NOMO-1 treated with DMSO at 0.1 percent for 48 hours (cell line): ENCODE measurements around the gene XKR8.

Source experiments
- DNase-seq: peaks from one replicate; lab custom pipeline; 2025; ENCODE audit not compliant: unreplicated experiment; lab: John Stamatoyannopoulos, UW

XKR8 gene

GRCh38 chr1:27959792-27960603 is at the start of gene XKR8:
Gene XKR8 (plus strand): TSS chr1:27959973. CDS start chr1:27960070, 97 bp downstream.
- DNase-seq, result peak; percentile 84

GRCh38 chr1:27912429-27912828 is 47.3 kb upstream of the XKR8 start:
- no peak for DNase-seq

GRCh38 chr1:27915082-27915575 is 44.6 kb upstream of the XKR8 start:
- DNase-seq, result no peak

GRCh38 chr1:27922272-27922671 is 37.5 kb upstream of the XKR8 start:
- DNase-seq, result no peak

- DNase-seq, result no peak
These were observed 31.4 kb upstream of the XKR8 start for GRCh38 chr1:27928216-27928954.

GRCh38 chr1:27931184-27931583 is 28.6 kb upstream of the XKR8 start:
- DNase-seq, result no peak

GRCh38 chr1:27931759-27932158 is 28.0 kb upstream of the XKR8 start:
- DNase-seq, result peak; percentile 83

- DNase-seq, result no peak
These were observed 24.8 kb upstream of the XKR8 start, which contains the start of gene SMPDL3B for GRCh38 chr1:27934818-27935549. Gene SMPDL3B (plus strand): TSS chr1:27935000. CDS start chr1:27935184, 184 bp downstream.

- no peak for DNase-seq
These were observed 24.1 kb upstream of the XKR8 start for GRCh38 chr1:27935721-27936120.

GRCh38 chr1:27936370-27936769 is 23.4 kb upstream of the XKR8 start:
- DNase-seq, result no peak

GRCh38 chr1:27937524-27937836 is 22.3 kb upstream of the XKR8 start:
- no peak for DNase-seq

GRCh38 chr1:27938488-27938887 is 21.3 kb upstream of the XKR8 start:
- no peak for DNase-seq

GRCh38 chr1:27940297-27940696 is 19.5 kb upstream of the XKR8 start:
- peak; percentile 35 for DNase-seq

GRCh38 chr1:27940870-27941560 is 18.8 kb upstream of the XKR8 start:
- DNase-seq, result no peak

- DNase-seq, result no peak
These were observed 17.9 kb upstream of the XKR8 start for GRCh38 chr1:27941671-27942540.

GRCh38 chr1:27945020-27945419 is 14.8 kb upstream of the XKR8 start:
- no peak for DNase-seq

- DNase-seq, result no peak
These were observed 10.7 kb upstream of the XKR8 start for GRCh38 chr1:27949027-27949426.

GRCh38 chr1:27951396-27951795 is 8.4 kb upstream of the XKR8 start:
- DNase-seq, result no peak

GRCh38 chr1:27952147-27952546 is 7.6 kb upstream of the XKR8 start:
- DNase-seq, result no peak

- no peak for DNase-seq
These were observed 5.6 kb upstream of the XKR8 start for GRCh38 chr1:27954186-27954585.
